ENCODE measurements around the gene ZC3H12D.

ZC3H12D gene

GRCh38 chr6:149450679-149451375 lies 34.0 kb downstream of the ZC3H12D start:
- POLR2A ChIA-PET = no interaction called here
- Histone ChIP-seq H3K27ac (ENCODE audit: insufficient read depth in 1 of 2, low read depth in 1 of 2, low read length in 2 of 2, poor library complexity in 1 of 2, severe bottlenecking in 2 of 2) (no peak overlapping the region), H3K36me3 (ENCODE audit: control insufficient read depth in 4 of 4, insufficient read depth in 4 of 4, low read length in 3 of 4) (peaks cover 0 to 4% (median 2%) of the 10 kb centered on the region in 4 experiments), H3K4me3 (ENCODE audit: control insufficient read depth in 1 of 7, extremely low read depth in 1 of 7, insufficient read depth in 4 of 7, low read depth in 2 of 7, low read length in 6 of 7) (peak overlapping the region; percentile 11 to 70 (median 49)), H3K27me3 (replicated peaks in 2 of 5; ENCODE audit: control insufficient read depth in 4 of 5, insufficient read depth in 5 of 5, low read length in 4 of 5) (peaks cover 0 to 61% (median 14%) of the 10 kb centered on the region in 5 experiments), H3K4me1 (ENCODE audit: control extremely low read depth in 1 of 4, control insufficient read depth in 4 of 4, insufficient read depth in 4 of 4, low read length in 3 of 4) (peaks cover 0 to 27% (median 19%) of the 10 kb centered on the region in 4 experiments), H3K9me3 (ENCODE audit: control extremely low read depth in 1 of 5, control insufficient read depth in 4 of 5, insufficient read depth in 2 of 5, low read depth in 1 of 5, low read length in 4 of 5) (no peaks in the 10 kb centered on the region)
- WGBS (ENCODE audit: insufficient coverage) = 7% methylated on average over 86 of the region's 89 CpGs
- CTCF ChIA-PET = interaction anchor here (0.9 to 1.8 kb wide), 2 partner anchors 9 to 39 kb away, joined by 3 to 7 read pairs; no protein-coding TSS in a partner anchor
- peak in 2 of 3 donors; percentile 41 to 59 for DNase-seq

GRCh38 chr6:149449831-149450678 lies 34.8 kb downstream of the ZC3H12D start:
- ChIA-PET CTCF (no interaction called here), POLR2A (no interaction called here)
- peak overlapping the region in 5 of 7 experiments; percentile 34 to 70 (median 63) for H3K4me3 ChIP-seq (ENCODE audit: control insufficient read depth in 1 of 7, extremely low read depth in 1 of 7, insufficient read depth in 4 of 7, low read depth in 2 of 7, low read length in 6 of 7)
- DNase-seq = no peak
- peaks cover 0 to 4% (median 2%) of the 10 kb centered on the region in 4 experiments for H3K36me3 ChIP-seq (ENCODE audit: control insufficient read depth in 4 of 4, insufficient read depth in 4 of 4, low read length in 3 of 4)
- 97% methylated on average over 12 of the region's 14 CpGs for WGBS (ENCODE audit: insufficient coverage)
- H3K27me3 ChIP-seq (replicated peaks in 2 of 5; ENCODE audit: control insufficient read depth in 4 of 5, insufficient read depth in 5 of 5, low read length in 4 of 5) = peaks cover 0 to 58% (median 14%) of the 10 kb centered on the region in 5 experiments
- H3K4me1 ChIP-seq (ENCODE audit: control extremely low read depth in 1 of 4, control insufficient read depth in 4 of 4, insufficient read depth in 4 of 4, low read length in 3 of 4) = peaks cover 0 to 27% (median 19%) of the 10 kb centered on the region in 4 experiments
- no peaks in the 10 kb centered on the region for H3K9me3 ChIP-seq (ENCODE audit: control extremely low read depth in 1 of 5, control insufficient read depth in 4 of 5, insufficient read depth in 2 of 5, low read depth in 1 of 5, low read length in 4 of 5)
- H3K27ac ChIP-seq (ENCODE audit: insufficient read depth in 1 of 2, low read depth in 1 of 2, low read length in 2 of 2, poor library complexity in 1 of 2, severe bottlenecking in 2 of 2) = no peak overlapping the region

GRCh38 chr6:149448821-149449453 lies 35.9 kb downstream of the ZC3H12D start:
- Histone ChIP-seq H3K27ac (ENCODE audit: insufficient read depth in 1 of 2, low read depth in 1 of 2, low read length in 2 of 2, poor library complexity in 1 of 2, severe bottlenecking in 2 of 2) (no peak overlapping the region), H3K27me3 (replicated peaks in 2 of 5; ENCODE audit: control insufficient read depth in 4 of 5, insufficient read depth in 5 of 5, low read length in 4 of 5) (peaks cover 0 to 51% (median 12%) of the 10 kb centered on the region in 5 experiments), H3K4me1 (ENCODE audit: control extremely low read depth in 1 of 4, control insufficient read depth in 4 of 4, insufficient read depth in 4 of 4, low read length in 3 of 4) (peaks cover 0 to 20% (median 11%) of the 10 kb centered on the region in 4 experiments), H3K9me3 (ENCODE audit: control extremely low read depth in 1 of 5, control insufficient read depth in 4 of 5, insufficient read depth in 2 of 5, low read depth in 1 of 5, low read length in 4 of 5) (no peaks in the 10 kb centered on the region), H3K36me3 (ENCODE audit: control insufficient read depth in 4 of 4, insufficient read depth in 4 of 4, low read length in 3 of 4) (peaks cover 0 to 4% (median 2%) of the 10 kb centered on the region in 4 experiments), H3K4me3 (ENCODE audit: control insufficient read depth in 1 of 7, extremely low read depth in 1 of 7, insufficient read depth in 4 of 7, low read depth in 2 of 7, low read length in 6 of 7) (no peak overlapping the region)
- ChIA-PET POLR2A (no interaction called here), CTCF (interaction anchor here (0.7 to 1.5 kb wide), 3 partner anchors 16 to 67 kb away, joined by 3 to 6 read pairs (median 3); no protein-coding TSS in a partner anchor)
- WGBS (ENCODE audit: insufficient coverage) = 100% methylated on average over 1 of the region's 5 CpGs
- DNase-seq = no peak

- CTCF ChIA-PET = interaction anchor here (0.9 to 3.1 kb wide), 4 partner anchors 13 to 396 kb away, joined by 3 to 10 read pairs (median 4); no protein-coding TSS in a partner anchor
- H3K9me3 ChIP-seq (ENCODE audit: control extremely low read depth in 1 of 5, control insufficient read depth in 4 of 5, insufficient read depth in 2 of 5, low read depth in 1 of 5, low read length in 4 of 5) = no peaks in the 10 kb centered on the region
- no peak for DNase-seq
- peaks cover 0 to 35% (median 8%) of the 10 kb centered on the region in 5 experiments for H3K27me3 ChIP-seq (replicated peaks in 2 of 5; ENCODE audit: control insufficient read depth in 4 of 5, insufficient read depth in 5 of 5, low read length in 4 of 5)
- no peak overlapping the region for H3K27ac ChIP-seq (ENCODE audit: insufficient read depth in 1 of 2, low read depth in 1 of 2, low read length in 2 of 2, poor library complexity in 1 of 2, severe bottlenecking in 2 of 2)
- H3K4me1 ChIP-seq (ENCODE audit: control extremely low read depth in 1 of 4, control insufficient read depth in 4 of 4, insufficient read depth in 4 of 4, low read length in 3 of 4) = peaks cover 0 to 15% (median 9%) of the 10 kb centered on the region in 4 experiments
- peaks cover 0 to 1% (median 0%) of the 10 kb centered on the region in 4 experiments for H3K36me3 ChIP-seq (ENCODE audit: control insufficient read depth in 4 of 4, insufficient read depth in 4 of 4, low read length in 3 of 4)
- no peak overlapping the region for H3K4me3 ChIP-seq (ENCODE audit: control insufficient read depth in 1 of 7, extremely low read depth in 1 of 7, insufficient read depth in 4 of 7, low read depth in 2 of 7, low read length in 6 of 7)
- POLR2A ChIA-PET = no interaction called here
- WGBS (ENCODE audit: insufficient coverage) = 93% methylated on average over 4 of the region's 5 CpGs
These were observed 37.9 kb downstream of the ZC3H12D start for GRCh38 chr6:149446791-149447376.

- Histone ChIP-seq H3K27me3 (replicated peaks in 2 of 5; ENCODE audit: control insufficient read depth in 4 of 5, insufficient read depth in 5 of 5, low read length in 4 of 5) (peaks cover 0 to 22% (median 4%) of the 10 kb centered on the region in 5 experiments), H3K9me3 (ENCODE audit: control extremely low read depth in 1 of 5, control insufficient read depth in 4 of 5, insufficient read depth in 2 of 5, low read depth in 1 of 5, low read length in 4 of 5) (no peaks in the 10 kb centered on the region), H3K4me3 (ENCODE audit: control insufficient read depth in 1 of 7, extremely low read depth in 1 of 7, insufficient read depth in 4 of 7, low read depth in 2 of 7, low read length in 6 of 7) (no peak overlapping the region), H3K36me3 (ENCODE audit: control insufficient read depth in 4 of 4, insufficient read depth in 4 of 4, low read length in 3 of 4) (no peaks in the 10 kb centered on the region), H3K27ac (ENCODE audit: insufficient read depth in 1 of 2, low read depth in 1 of 2, low read length in 2 of 2, poor library complexity in 1 of 2, severe bottlenecking in 2 of 2) (no peak overlapping the region), H3K4me1 (ENCODE audit: control extremely low read depth in 1 of 4, control insufficient read depth in 4 of 4, insufficient read depth in 4 of 4, low read length in 3 of 4) (peaks cover 0 to 5% (median 1%) of the 10 kb centered on the region in 4 experiments)
- DNase-seq = no peak
- WGBS (ENCODE audit: insufficient coverage) = 94% methylated on average over 7 of the region's 7 CpGs
- POLR2A ChIA-PET = no interaction called here
- CTCF ChIA-PET = interaction anchor here (0.7 to 3.1 kb wide), 3 partner anchors 14 to 390 kb away, joined by 3 to 10 read pairs (median 4); no protein-coding TSS in a partner anchor
These were observed 39.2 kb downstream of the ZC3H12D start for GRCh38 chr6:149445573-149445972.

GRCh38 chr6:149445095-149445466 lies 39.7 kb downstream of the ZC3H12D start:
- 98% methylated on average over 6 of the region's 6 CpGs for WGBS (ENCODE audit: insufficient coverage)

More at GRCh38 chr6:149445095-149445466, 39.7 kb downstream of the ZC3H12D start:
- Histone ChIP-seq H3K9me3 (ENCODE audit: control extremely low read depth in 1 of 5, control insufficient read depth in 4 of 5, insufficient read depth in 2 of 5, low read depth in 1 of 5, low read length in 4 of 5) (no peaks in the 10 kb centered on the region), H3K4me3 (ENCODE audit: control insufficient read depth in 1 of 7, extremely low read depth in 1 of 7, insufficient read depth in 4 of 7, low read depth in 2 of 7, low read length in 6 of 7) (no peak overlapping the region), H3K27ac (ENCODE audit: insufficient read depth in 1 of 2, low read depth in 1 of 2, low read length in 2 of 2, poor library complexity in 1 of 2, severe bottlenecking in 2 of 2) (no peak overlapping the region), H3K27me3 (replicated peaks in 2 of 5; ENCODE audit: control insufficient read depth in 4 of 5, insufficient read depth in 5 of 5, low read length in 4 of 5) (peaks cover 0 to 17% (median 2%) of the 10 kb centered on the region in 5 experiments), H3K36me3 (ENCODE audit: control insufficient read depth in 4 of 4, insufficient read depth in 4 of 4, low read length in 3 of 4) (no peaks in the 10 kb centered on the region), H3K4me1 (ENCODE audit: control extremely low read depth in 1 of 4, control insufficient read depth in 4 of 4, insufficient read depth in 4 of 4, low read length in 3 of 4) (no peaks in the 10 kb centered on the region)
- no peak for DNase-seq
- ChIA-PET POLR2A (no interaction called here), CTCF (interaction anchor here (0.7 to 3.1 kb wide), 3 partner anchors 13 to 390 kb away, joined by 3 to 10 read pairs (median 4); no protein-coding TSS in a partner anchor)
